Small intestine (tissue), 7 donors: ENCODE results near the gene YWHAE. TPM values are rescaled to one million over a fixed set of nuclear protein-coding genes. Genes with fewer than 3 reads are reported as not detected.
"Not testable (repeated sequence)": the region's sequence is repeated elsewhere in the genome, so short reads cannot be mapped to it uniquely, and the experiment has no call there.

Experiments used
- DNase-seq, 2 donors: peaks; one replicate each; pipeline versions ENCODE4 v3.0.0 to v3.0.0-alpha.2; 2013
- FAIRE-seq: peaks from 2 replicates; lab custom pipeline; 2012; peaks lifted over from hg19 to GRCh38; lab: Jason Lieb, UNC
- H3K27ac ChIP-seq, 3 donors: one replicate each; pipeline ENCODE4 v1.5.1; 2013; ENCODE audit warnings: low read length in 2 of 3, mild to moderate bottlenecking in 2 of 3, control low read depth in 1 of 3, inconsistent platforms in 1 of 3, low read depth in 1 of 3, moderate library complexity in 1 of 3
- H3K27me3 ChIP-seq, 3 donors: one replicate each; pipeline ENCODE4 v1.6.1; 2013; ENCODE audit warnings: low read length in 3 of 3, inconsistent platforms in 1 of 3; ENCODE audit not compliant: control insufficient read depth in 3 of 3, insufficient read depth in 3 of 3
- H3K36me3 ChIP-seq, 3 donors: one replicate each; pipeline ENCODE4 v1.6.1; 2013; ENCODE audit warnings: low read length in 3 of 3, inconsistent platforms in 1 of 3, low read depth in 1 of 3, mild to moderate bottlenecking in 1 of 3, moderate library complexity in 1 of 3; ENCODE audit not compliant: control insufficient read depth in 3 of 3, insufficient read depth in 2 of 3
- H3K4me1 ChIP-seq, 3 donors: one replicate each; pipeline ENCODE4 v1.6.1; 2013; ENCODE audit warnings: low read length in 2 of 3, inconsistent platforms in 1 of 3, low read depth in 1 of 3, mild to moderate bottlenecking in 1 of 3, moderate library complexity in 1 of 3; ENCODE audit not compliant: control insufficient read depth in 3 of 3, insufficient read depth in 2 of 3
- H3K4me3 ChIP-seq, 3 donors: one replicate each; pipeline ENCODE4 v1.5.1; 2013; ENCODE audit warnings: low read length in 3 of 3, control low read depth in 1 of 3, inconsistent platforms in 1 of 3, low read depth in 1 of 3, mild to moderate bottlenecking in 1 of 3, moderate library complexity in 1 of 3
- H3K9me3 ChIP-seq, 2 donors: one replicate each; pipeline ENCODE4 v1.6.1; 2013; ENCODE audit warnings: low read depth in 1 of 2, low read length in 1 of 2; ENCODE audit not compliant: control insufficient read depth in 2 of 2, insufficient read depth in 1 of 2
- WGBS, 3 donors: extraction: QIAGEN DNeasy Blood & Tissue Kit; methylation state at CpG; one replicate each; pipeline ENCODE4 v1.1.7; 2013; 5-methylcytosine and 5-hydroxymethylcytosine counted together
- polyA plus RNA-seq, 4 donors: library from polyadenylated mRNA; stranded (reverse) in 3 of 4; unstranded in 1 of 4; fragments of 200-250 nt in 3 of 4; fragments of 120-200 nt in 1 of 4; gene quantifications; one replicate each; pipeline versions ENCODE4 v1.2.1 to v1.2.3, GENCODE V29; 2013
- donor health status: healthy with polysubstance abuse.
- donor health status: control.
- donor health status: control.
- donor health status: Bipolar disorder and iron deficiency.
- donor health status: healthy.

YWHAE gene
- polyA plus RNA-seq, 4 donors: 235 to 618 (median 321) TPM

DNA sequence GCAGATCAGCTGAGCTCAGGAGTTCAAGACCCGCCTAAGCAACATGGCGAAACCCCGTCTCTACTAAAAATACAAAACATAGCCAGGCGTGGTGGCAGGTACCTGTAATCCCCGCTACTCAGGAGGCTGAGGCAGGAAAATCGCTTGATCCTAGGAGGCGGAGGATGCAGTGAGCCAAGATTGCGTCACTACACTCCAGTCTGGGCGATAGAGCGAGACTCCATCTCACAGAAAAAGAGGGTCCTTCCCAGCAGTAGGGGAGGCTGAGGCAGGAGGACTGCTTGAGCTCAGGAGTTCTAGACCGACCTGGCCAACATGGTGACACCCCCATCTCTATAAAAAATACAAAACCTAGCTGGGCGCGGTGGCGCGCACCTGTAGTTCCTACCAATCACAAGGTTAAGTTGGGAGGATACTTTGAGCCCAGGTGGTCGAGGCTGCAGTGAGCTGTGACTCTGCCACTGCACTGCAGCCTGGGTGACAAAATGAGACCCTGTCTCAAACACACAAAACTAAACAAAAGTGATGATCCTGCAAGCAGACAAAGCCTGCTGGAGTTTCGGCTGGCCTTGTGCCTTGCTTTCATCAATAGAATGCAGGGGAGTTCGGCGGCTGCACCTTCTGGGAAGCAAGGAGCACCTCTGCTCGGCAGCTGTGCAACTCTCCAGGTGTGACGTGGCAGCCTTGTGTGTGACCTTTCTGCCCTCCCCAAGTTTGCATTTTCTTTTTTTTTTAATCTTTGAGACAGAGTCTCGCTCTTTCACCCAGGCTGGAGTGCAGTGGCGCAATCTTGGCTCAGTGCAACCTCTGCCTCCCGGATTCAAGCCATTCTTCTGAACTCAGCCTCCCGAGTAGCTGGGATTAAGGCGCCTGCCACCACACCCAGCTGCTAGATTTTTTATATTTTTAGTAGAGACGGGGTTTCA, 12.4 kb upstream of the YWHAE start:
- Histone ChIP-seq H3K27me3 (no peaks in the 10 kb centered on the region), H3K9me3 (peaks cover 0 to 4% of the 10 kb centered on the region in 2 donors), H3K27ac (peak overlapping the region in 1 of 3 donors; percentile 35), H3K36me3 (peaks cover 0 to 8% (median 0%) of the 10 kb centered on the region in 3 donors), H3K4me1 (peaks cover 0 to 3% (median 0%) of the 10 kb centered on the region in 3 donors), H3K4me3 (no peak overlapping the region)
- WGBS, 3 donors: 66 to 75% (median 70%) methylated on average over 27 of the region's 27 CpGs
- DNase-seq: peak in 1 of 2 donors; percentile 54
- FAIRE-seq: no peak

DNA sequence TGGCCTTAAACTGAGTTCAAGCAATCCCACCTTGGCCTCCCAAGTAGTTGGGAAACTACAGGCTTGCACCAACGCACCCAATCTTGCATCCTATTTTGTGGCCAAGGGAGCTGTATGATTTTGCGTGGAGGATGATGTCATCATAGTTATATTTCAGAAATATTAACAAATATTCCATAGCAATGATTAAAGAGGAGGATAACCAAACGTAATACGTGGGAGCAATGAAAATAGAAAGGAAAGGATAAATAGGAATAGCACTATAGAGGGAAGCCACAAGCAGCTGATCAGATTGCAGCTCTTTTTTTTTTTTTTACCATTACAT, 2.2 kb upstream of the YWHAE start:
- no peak overlapping the region for H3K4me3 ChIP-seq
- no peaks in the 10 kb centered on the region for H3K27me3 ChIP-seq
- 94 to 97% (median 95%) methylated on average over 4 of the region's 4 CpGs for whole genome bisulfite sequencing, 3 donors
- H3K36me3 ChIP-seq: no peaks in the 10 kb centered on the region
- no peak overlapping the region for H3K27ac ChIP-seq
- DNase-seq (no peak), FAIRE-seq (no peak)
- H3K4me1 ChIP-seq: peaks cover 0 to 6% (median 6%) of the 10 kb centered on the region in 3 donors
- peaks cover 0 to 6% of the 10 kb centered on the region in 2 donors for H3K9me3 ChIP-seq

DNA sequence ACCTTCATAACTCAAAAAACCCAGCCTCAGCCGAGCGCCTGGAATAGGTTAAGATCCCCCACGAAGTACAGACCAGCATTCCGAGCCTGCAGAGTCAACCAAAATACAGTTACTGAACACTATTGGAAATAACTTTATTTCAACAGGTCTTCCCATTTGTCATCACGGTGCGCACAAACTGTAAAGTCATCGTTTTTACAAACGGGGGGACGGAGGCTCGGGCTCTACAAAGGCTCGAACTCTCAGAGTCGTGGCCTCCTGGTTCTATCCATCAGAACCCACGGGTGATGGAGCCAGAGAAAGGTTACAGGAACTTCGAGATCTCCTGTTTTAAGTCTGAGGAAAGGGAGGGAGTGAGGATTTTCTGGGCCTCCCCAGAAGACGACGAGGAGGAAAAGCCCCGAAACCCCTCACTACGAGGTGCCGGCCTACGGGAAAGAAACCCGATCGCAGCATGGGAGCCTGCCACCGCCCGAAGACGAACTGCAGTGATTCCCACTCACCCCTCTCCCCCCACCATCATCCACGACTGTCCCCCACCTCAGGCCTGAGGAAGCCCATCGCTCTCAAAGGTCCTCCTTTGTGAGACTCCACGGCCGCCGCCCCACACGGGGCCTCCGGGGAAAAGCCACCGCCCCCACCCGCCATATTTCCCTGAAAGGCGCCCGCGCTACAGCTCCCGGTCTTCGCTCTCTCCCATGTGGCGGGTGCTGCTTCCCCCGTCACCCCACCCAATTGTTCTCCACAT, 917 bp downstream of the YWHAE start:
- peak overlapping the region; percentile 65 to 98 (median 79) for H3K4me3 ChIP-seq
- peaks cover 0 to under 1% of the 10 kb centered on the region in 2 donors for H3K9me3 ChIP-seq
- peak overlapping the region; percentile 71 to 97 (median 85) for H3K27ac ChIP-seq
- peak in 1 of 2 donors; percentile 35 for DNase-seq
- no peak for FAIRE-seq
- peaks cover 0 to 20% (median 0%) of the 10 kb centered on the region in 3 donors for H3K36me3 ChIP-seq
- 0 to 1% (median 0%) methylated on average over 41 of the region's 41 CpGs for WGBS, 3 donors
- H3K4me1 ChIP-seq: peaks cover 0 to 15% (median 7%) of the 10 kb centered on the region in 3 donors
- H3K27me3 ChIP-seq: no peaks in the 10 kb centered on the region

DNA sequence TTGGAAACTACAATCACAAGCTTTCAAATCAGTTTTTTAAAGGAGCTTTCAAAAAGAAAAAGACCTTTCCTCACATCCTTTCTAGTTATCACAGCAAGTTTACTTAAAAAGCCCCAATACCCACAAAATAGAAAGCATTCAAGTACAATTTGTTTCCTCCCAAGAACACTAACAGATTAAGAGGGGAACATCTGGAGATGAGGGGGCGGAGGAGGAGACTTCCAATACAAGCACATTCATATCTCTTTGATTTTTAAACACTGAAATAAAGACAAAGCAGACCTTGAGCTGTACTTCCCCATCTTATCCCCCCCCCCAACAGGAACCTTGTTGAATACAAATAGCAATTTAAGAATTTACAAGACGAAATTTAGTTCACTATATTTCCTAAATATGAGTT, 2.0 kb downstream of the YWHAE start:
- peak overlapping the region; percentile 65 to 98 (median 79) for H3K4me3 ChIP-seq
- H3K27me3 ChIP-seq: no peaks in the 10 kb centered on the region
- peak overlapping the region in 1 of 3 donors; percentile 85 for H3K27ac ChIP-seq
- H3K36me3 ChIP-seq: peaks cover 0 to 24% (median 2%) of the 10 kb centered on the region in 3 donors
- 3 to 13% (median 9%) methylated on average over 2 of the region's 2 CpGs for WGBS, 3 donors
- no peak for DNase-seq
- no peaks in the 10 kb centered on the region for H3K9me3 ChIP-seq
- FAIRE-seq: no peak
- peaks cover 0 to 22% (median 12%) of the 10 kb centered on the region in 3 donors for H3K4me1 ChIP-seq

DNA sequence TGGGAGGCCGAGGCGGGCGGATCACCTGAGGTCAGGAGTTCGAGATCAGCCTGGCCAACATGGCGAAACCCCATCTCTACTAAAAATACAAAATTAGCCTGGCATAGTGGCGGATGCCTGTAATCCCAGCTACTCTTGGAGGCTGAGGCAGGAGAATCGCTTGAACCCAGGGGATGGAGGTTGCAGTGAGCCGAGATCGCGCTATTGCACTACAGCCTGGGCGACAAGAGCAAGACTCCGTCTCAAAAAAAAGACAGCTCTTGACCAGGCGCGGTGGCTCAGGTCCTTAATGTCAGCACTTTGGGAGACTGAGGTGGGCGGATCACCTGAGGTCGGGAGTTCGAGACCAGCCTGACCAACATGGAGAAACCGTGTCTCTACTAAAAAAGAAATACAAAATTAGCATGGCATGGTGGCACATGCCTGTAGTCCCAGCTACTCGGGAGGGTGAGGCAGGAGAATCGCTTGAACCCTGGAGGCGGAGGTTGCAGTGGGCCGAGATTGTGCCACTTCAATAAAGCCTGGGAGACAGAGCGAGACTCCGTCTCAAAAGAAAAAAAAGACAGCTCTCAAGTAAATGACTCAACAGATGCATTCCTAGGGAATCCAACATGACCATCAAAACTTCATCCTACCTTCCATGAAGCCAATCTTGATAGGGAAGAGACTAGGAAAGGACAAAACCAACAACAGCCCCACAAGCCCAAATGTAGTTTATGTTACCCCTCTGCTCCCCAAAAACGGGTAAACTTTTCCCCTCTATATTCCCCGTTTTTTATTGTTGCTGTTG, 4.0 kb downstream of the YWHAE start:
- not testable (repeated sequence) for H3K4me3 ChIP-seq, H3K9me3 ChIP-seq, DNase-seq, FAIRE-seq, H3K27ac ChIP-seq, H3K27me3 ChIP-seq
- WGBS, 3 donors: 89 to 95% (median 89%) methylated on average over 26 of the region's 26 CpGs
- peaks cover 5 to 31% (median 24%) of the 10 kb centered on the region in 3 donors for H3K4me1 ChIP-seq
- H3K36me3 ChIP-seq: peaks cover 0 to 37% (median 2%) of the 10 kb centered on the region in 3 donors

DNA sequence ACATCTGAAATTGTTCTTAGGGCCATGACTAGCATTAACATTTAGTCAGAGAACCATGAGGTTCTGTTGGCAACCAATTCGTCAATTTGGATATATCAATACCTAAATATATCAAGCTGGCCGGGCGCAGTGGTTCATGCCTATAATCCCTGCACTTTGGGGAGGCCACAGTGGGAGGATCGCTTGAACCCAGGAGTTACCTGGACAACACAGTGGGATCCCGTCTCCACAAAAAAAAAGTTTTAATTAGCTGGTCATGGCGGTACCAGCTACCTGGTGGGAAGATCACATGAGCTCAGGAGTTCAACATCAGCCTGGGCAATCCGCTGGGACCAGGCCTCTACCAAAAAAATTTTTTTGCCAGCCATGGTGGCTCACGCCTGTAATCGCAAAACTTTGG, 8.4 kb downstream of the YWHAE start:
- 88 to 93% (median 91%) methylated on average over 9 of the region's 9 CpGs for WGBS, 3 donors
- peaks cover 11 to 30% (median 28%) of the 10 kb centered on the region in 3 donors for H3K4me1 ChIP-seq

DNA sequence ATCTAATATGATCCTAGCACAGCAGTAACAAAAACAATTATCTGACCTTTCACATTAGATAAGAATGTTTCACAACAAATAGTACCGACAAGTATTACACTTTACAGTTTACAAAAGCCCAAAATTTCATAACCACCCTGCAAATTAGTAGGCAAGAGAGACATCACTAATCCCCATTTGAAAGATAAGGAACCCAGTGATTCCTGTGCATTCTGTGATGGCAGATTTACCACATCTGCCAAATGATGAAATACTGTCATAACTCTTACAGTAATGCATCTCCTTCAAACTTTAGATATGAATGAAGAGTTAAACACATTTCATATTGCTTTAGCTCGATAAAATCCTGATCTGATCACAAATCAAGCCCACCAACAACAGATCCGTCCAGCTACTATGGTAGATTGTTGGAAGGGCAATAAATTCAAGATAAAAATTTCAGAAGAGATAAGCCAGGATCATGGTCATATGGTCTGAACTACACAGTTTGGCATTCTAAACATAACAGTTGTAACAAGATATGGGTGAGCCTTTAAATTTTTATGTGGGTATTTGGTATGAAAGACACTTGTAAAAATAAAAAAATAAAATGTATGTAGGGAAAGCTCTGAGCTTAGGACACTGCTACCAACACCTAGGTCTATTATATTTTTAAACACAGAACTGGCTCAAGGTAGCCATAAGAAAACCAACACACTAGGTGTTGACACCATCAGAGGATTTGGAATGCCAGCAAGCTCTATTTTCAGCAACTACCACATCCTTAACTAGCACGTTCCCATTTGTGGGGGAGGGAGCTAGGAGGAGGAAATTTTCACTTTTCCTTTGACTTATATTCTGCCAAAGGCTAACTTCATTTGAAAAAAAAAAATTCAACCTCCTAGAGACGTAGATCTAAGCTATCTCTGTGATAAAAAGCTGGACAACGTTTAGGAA, 9.3 kb downstream of the YWHAE start:
- H3K4me1 ChIP-seq: peaks cover 11 to 31% (median 28%) of the 10 kb centered on the region in 3 donors
- WGBS, 3 donors: 6 to 19% (median 13%) methylated on average over 6 of the region's 6 CpGs

More for the DNA sequence above, 8.4 kb downstream of the YWHAE start:
- no peaks in the 10 kb centered on the region for H3K27me3 ChIP-seq
- DNase-seq (no peak), FAIRE-seq (no peak)
- H3K9me3 ChIP-seq: no peaks in the 10 kb centered on the region
- H3K36me3 ChIP-seq: peaks cover 0 to 44% (median 2%) of the 10 kb centered on the region in 3 donors
- no peak overlapping the region for H3K27ac ChIP-seq
- H3K4me3 ChIP-seq: no peak overlapping the region

More for the DNA sequence above, 9.3 kb downstream of the YWHAE start:
- no peak overlapping the region for H3K27ac ChIP-seq
- DNase-seq (peak in 1 of 2 donors; percentile 24), FAIRE-seq (no peak)
- H3K9me3 ChIP-seq: no peaks in the 10 kb centered on the region
- no peaks in the 10 kb centered on the region for H3K27me3 ChIP-seq
- H3K36me3 ChIP-seq: peaks cover 0 to 42% (median 2%) of the 10 kb centered on the region in 3 donors
- H3K4me3 ChIP-seq: no peak overlapping the region
